DND-41 (cell line): ENCODE data around the gene NUCB2.

ENCODE experiments used
- EZH2 ChIP-seq: IDR thresholded peaks from 3 replicates; pipeline ENCODE4 v1.6.1; 2012; ENCODE audit warnings: borderline replicate concordance, low read depth, mild to moderate bottlenecking, moderate library complexity, low read length, inconsistent platforms; ENCODE audit not compliant: severe bottlenecking
- TF ChIP-seq, protein P1 (sequence below): IDR thresholded peaks from 2 replicates; pipeline ENCODE4 v1.5.1; 2012; ENCODE audit warnings: borderline replicate concordance, low read length, moderate library complexity, mild to moderate bottlenecking; ENCODE audit not compliant: poor library complexity, severe bottlenecking; ENCODE audit errors: extremely low read depth

DNA sequence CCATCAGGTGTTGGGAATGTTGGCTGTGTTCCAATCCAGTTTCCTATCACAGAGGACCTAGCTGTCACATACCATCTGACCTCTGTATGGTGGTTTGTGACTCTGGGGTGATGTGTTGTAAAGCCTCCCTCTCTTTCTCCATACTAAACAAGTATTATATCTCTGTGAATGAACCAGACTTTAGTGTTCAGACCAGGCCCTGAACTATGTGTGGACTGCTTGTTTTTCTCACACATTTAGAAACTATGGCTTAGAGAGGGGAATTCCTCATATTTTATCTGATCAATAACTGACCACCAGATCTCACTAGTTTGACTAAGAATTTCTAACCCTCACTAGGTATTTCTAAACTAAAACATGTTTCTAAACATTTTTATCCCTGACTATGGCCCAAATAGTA lies 92.6 kb downstream of the NUCB2 start:
- TF ChIP-seq, protein P1, sequence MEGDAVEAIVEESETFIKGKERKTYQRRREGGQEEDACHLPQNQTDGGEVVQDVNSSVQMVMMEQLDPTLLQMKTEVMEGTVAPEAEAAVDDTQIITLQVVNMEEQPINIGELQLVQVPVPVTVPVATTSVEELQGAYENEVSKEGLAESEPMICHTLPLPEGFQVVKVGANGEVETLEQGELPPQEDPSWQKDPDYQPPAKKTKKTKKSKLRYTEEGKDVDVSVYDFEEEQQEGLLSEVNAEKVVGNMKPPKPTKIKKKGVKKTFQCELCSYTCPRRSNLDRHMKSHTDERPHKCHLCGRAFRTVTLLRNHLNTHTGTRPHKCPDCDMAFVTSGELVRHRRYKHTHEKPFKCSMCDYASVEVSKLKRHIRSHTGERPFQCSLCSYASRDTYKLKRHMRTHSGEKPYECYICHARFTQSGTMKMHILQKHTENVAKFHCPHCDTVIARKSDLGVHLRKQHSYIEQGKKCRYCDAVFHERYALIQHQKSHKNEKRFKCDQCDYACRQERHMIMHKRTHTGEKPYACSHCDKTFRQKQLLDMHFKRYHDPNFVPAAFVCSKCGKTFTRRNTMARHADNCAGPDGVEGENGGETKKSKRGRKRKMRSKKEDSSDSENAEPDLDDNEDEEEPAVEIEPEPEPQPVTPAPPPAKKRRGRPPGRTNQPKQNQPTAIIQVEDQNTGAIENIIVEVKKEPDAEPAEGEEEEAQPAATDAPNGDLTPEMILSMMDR: no peak
- TF ChIP-seq EZH2: no peak
